HEK293 (cell line): ENCODE measurements around the gene SYNE1.

Experiments
- CTCF ChIP-seq: fragments of 450-650 bp; formaldehyde crosslinking; IDR thresholded peaks from 2 replicates; pipeline ENCODE4 v1.5.1; 2016; ENCODE audit warnings: missing biosample characterization, missing genetic modification characterization
- GLI4 ChIP-seq: fragments of 450-650 bp; formaldehyde crosslinking; IDR thresholded peaks from 2 replicates; pipeline ENCODE4 v1.5.1; 2016; ENCODE audit warnings: missing biosample characterization, missing genetic modification characterization
- HOXD13 ChIP-seq: sonication (generic); formaldehyde crosslinking; IDR thresholded peaks from 2 replicates; pipeline ENCODE4 v1.8.0; 2022; ENCODE audit warnings: missing genetic modification reagents, borderline replicate concordance
- PRDM10 ChIP-seq: fragments of 450-650 bp; formaldehyde crosslinking; IDR thresholded peaks from 2 replicates; pipeline ENCODE4 v1.5.1; 2016; ENCODE audit warnings: missing biosample characterization, missing genetic modification characterization
- SCRT2 ChIP-seq: fragments of 450-650 bp; formaldehyde crosslinking; IDR thresholded peaks from 2 replicates; pipeline ENCODE4 v1.5.1; 2016; ENCODE audit warnings: missing biosample characterization, missing genetic modification characterization
- SP2 ChIP-seq: fragments of 450-650 bp; formaldehyde crosslinking; IDR thresholded peaks from 2 replicates; pipeline ENCODE4 v1.5.1; 2016; ENCODE audit warnings: missing biosample characterization, missing genetic modification characterization
- YY2 ChIP-seq: fragments of 450-650 bp; formaldehyde crosslinking; IDR thresholded peaks from 2 replicates; pipeline ENCODE4 v1.5.1; 2016; ENCODE audit warnings: missing biosample characterization, missing genetic modification characterization
- ZFP41 ChIP-seq: fragments of 450-650 bp; formaldehyde crosslinking; IDR thresholded peaks from 2 replicates; pipeline ENCODE4 v1.5.1; 2016; ENCODE audit warnings: missing biosample characterization, missing genetic modification characterization, borderline replicate concordance
- ZIC2 ChIP-seq: fragments of 450-650 bp; formaldehyde crosslinking; IDR thresholded peaks from 2 replicates; pipeline ENCODE4 v1.5.1; 2016; ENCODE audit warnings: missing biosample characterization, missing genetic modification characterization
- ZNF112 ChIP-seq: fragments of 450-650 bp; formaldehyde crosslinking; IDR thresholded peaks from 2 replicates; pipeline ENCODE4 v1.5.0; 2017; ENCODE audit warnings: missing biosample characterization, missing genetic modification characterization
- ZNF132 ChIP-seq: fragments of 450-650 bp; formaldehyde crosslinking; IDR thresholded peaks from 2 replicates; pipeline ENCODE4 v1.5.1; 2017; ENCODE audit warnings: missing biosample characterization, missing genetic modification characterization, borderline replicate concordance
- ZNF138 ChIP-seq: fragments of 450-650 bp; formaldehyde crosslinking; IDR thresholded peaks from 2 replicates; pipeline ENCODE4 v1.5.1; 2016; ENCODE audit warnings: missing biosample characterization, missing genetic modification characterization, borderline replicate concordance
- ZNF169 ChIP-seq: fragments of 450-650 bp; formaldehyde crosslinking; IDR thresholded peaks from 2 replicates; pipeline ENCODE4 v1.5.1; 2016; ENCODE audit warnings: missing biosample characterization, missing genetic modification characterization
- ZNF202 ChIP-seq: fragments of 450-650 bp; formaldehyde crosslinking; IDR thresholded peaks from 2 replicates; pipeline ENCODE4 v1.5.1; 2016; ENCODE audit warnings: missing biosample characterization, missing genetic modification characterization, borderline replicate concordance
- ZNF214 ChIP-seq: fragments of 450-650 bp; formaldehyde crosslinking; IDR thresholded peaks from 2 replicates; pipeline ENCODE4 v1.5.1; 2017; ENCODE audit warnings: missing biosample characterization, mild to moderate bottlenecking, missing genetic modification characterization, borderline replicate concordance
- ZNF221 ChIP-seq: fragments of 450-650 bp; formaldehyde crosslinking; IDR thresholded peaks from 2 replicates; pipeline ENCODE4 v1.5.1; 2017; ENCODE audit warnings: missing biosample characterization, missing genetic modification characterization, borderline replicate concordance
- ZNF24 ChIP-seq: fragments of 450-650 bp; formaldehyde crosslinking; IDR thresholded peaks from 2 replicates; pipeline ENCODE4 v1.5.1; 2016; ENCODE audit warnings: missing biosample characterization, missing genetic modification characterization
- ZNF26 ChIP-seq: fragments of 450-650 bp; formaldehyde crosslinking; IDR thresholded peaks from 2 replicates; pipeline ENCODE4 v1.5.1; 2016; ENCODE audit warnings: missing biosample characterization, missing genetic modification characterization
- ZNF292 ChIP-seq: fragments of 450-650 bp; formaldehyde crosslinking; IDR thresholded peaks from 2 replicates; pipeline ENCODE4 v1.5.1; 2016; ENCODE audit warnings: low read depth, missing biosample characterization, missing genetic modification characterization, borderline replicate concordance
- ZNF37A ChIP-seq: fragments of 450-650 bp; IDR thresholded peaks from 2 replicates; pipeline ENCODE4 v1.5.1; 2018; ENCODE audit warnings: missing biosample characterization, missing genetic modification characterization
- ZNF391 ChIP-seq: fragments of 450-650 bp; formaldehyde crosslinking; IDR thresholded peaks from 2 replicates; pipeline ENCODE4 v1.5.1; 2016; ENCODE audit warnings: low read depth, missing biosample characterization, missing genetic modification characterization, borderline replicate concordance
- ZNF394 ChIP-seq: fragments of 450-650 bp; formaldehyde crosslinking; IDR thresholded peaks from 2 replicates; pipeline ENCODE4 v1.5.1; 2016; ENCODE audit warnings: missing biosample characterization, missing genetic modification characterization, mild to moderate bottlenecking, moderate library complexity, borderline replicate concordance
- ZNF449 ChIP-seq: fragments of 450-650 bp; formaldehyde crosslinking; IDR thresholded peaks from 2 replicates; pipeline ENCODE4 v1.5.1; 2017; ENCODE audit warnings: missing biosample characterization, mild to moderate bottlenecking, missing genetic modification characterization, moderate library complexity
- ZNF473 ChIP-seq: fragments of 450-650 bp; formaldehyde crosslinking; IDR thresholded peaks from 2 replicates; pipeline ENCODE4 v1.5.1; 2017; ENCODE audit warnings: missing biosample characterization, missing genetic modification characterization
- ZNF514 ChIP-seq: fragments of 450-650 bp; formaldehyde crosslinking; IDR thresholded peaks from 2 replicates; pipeline ENCODE4 v1.5.1; 2016; ENCODE audit warnings: missing biosample characterization, missing genetic modification characterization
- ZNF561 ChIP-seq: fragments of 450-650 bp; IDR thresholded peaks from 2 replicates; pipeline ENCODE4 v1.5.1; 2018; ENCODE audit warnings: missing biosample characterization, missing genetic modification characterization, borderline replicate concordance
- ZNF585B ChIP-seq: fragments of 450-650 bp; formaldehyde crosslinking; IDR thresholded peaks from 2 replicates; pipeline ENCODE4 v1.5.1; 2016; ENCODE audit warnings: missing biosample characterization, missing genetic modification characterization
- ZNF596 ChIP-seq: fragments of 450-650 bp; IDR thresholded peaks from 2 replicates; pipeline ENCODE4 v1.5.0; 2018; ENCODE audit warnings: missing biosample characterization, mild to moderate bottlenecking, missing genetic modification characterization, moderate library complexity
- ZNF677 ChIP-seq: fragments of 450-650 bp; IDR thresholded peaks from 2 replicates; pipeline ENCODE4 v1.5.0; 2018; ENCODE audit warnings: missing biosample characterization, mild to moderate bottlenecking, missing genetic modification characterization, moderate library complexity
- ZNF704 ChIP-seq: fragments of 450-650 bp; formaldehyde crosslinking; IDR thresholded peaks from 2 replicates; pipeline ENCODE4 v1.5.1; 2016; ENCODE audit warnings: missing biosample characterization, missing genetic modification characterization
- ZNF76 ChIP-seq: fragments of 450-650 bp; formaldehyde crosslinking; IDR thresholded peaks from 2 replicates; pipeline ENCODE4; 2016; ENCODE audit warnings: low read depth, missing biosample characterization, missing genetic modification characterization, borderline replicate concordance
- ZNF785 ChIP-seq: fragments of 450-650 bp; formaldehyde crosslinking; IDR thresholded peaks from 2 replicates; pipeline ENCODE4 v1.5.1; 2016; ENCODE audit warnings: missing biosample characterization, missing genetic modification characterization

SYNE1 gene

GRCh38 chr6:152094992-152095592 is 542.1 kb downstream of the SYNE1 start (continued):
- TF ChIP-seq CTCF (tag by site-specific recombination) (no peak), ZNF202 (tag by site-specific recombination) (no peak), ZNF112 (tag by site-specific recombination) (no peak), ZNF785 (no peak), ZNF514 (tag by site-specific recombination) (no peak), ZNF214 (tag by site-specific recombination) (no peak), HOXD13 (CRISPR knock-in tag) (no peak), ZNF221 (tag by site-specific recombination) (no peak), ZNF596 (no peak), ZNF26 (no peak), ZNF473 (no peak), ZNF292 (tag by site-specific recombination) (no peak), ZNF391 (tag by site-specific recombination) (no peak), GLI4 (no peak), ZFP41 (tag by site-specific recombination) (no peak), ZNF169 (no peak), ZNF24 (tag by site-specific recombination) (peak; percentile 53; the same call in 1 of the 2 replicates), ZNF585B (no peak), ZNF704 (tag by site-specific recombination) (no peak), YY2 (no peak; the same call in 1 of the 2 replicates), ZNF449 (tag by site-specific recombination) (peak; percentile 38; the same call in 1 of the 2 replicates), ZNF37A (tag by site-specific recombination) (no peak), ZNF132 (tag by site-specific recombination) (no peak), ZNF138 (tag by site-specific recombination) (no peak), ZIC2 (tag by site-specific recombination) (no peak), ZNF394 (tag by site-specific recombination) (no peak), SP2 (no peak), ZNF76 (tag by site-specific recombination) (no peak), SCRT2 (tag by site-specific recombination) (peak; percentile 73), PRDM10 (tag by site-specific recombination) (peak; percentile 40), ZNF561 (tag by site-specific recombination) (no peak), ZNF677 (no peak)
